CMK (cell line): ENCODE measurements around the gene CBLN3.

Source experiments
- DNase-seq: peaks from one replicate; pipeline ENCODE4 v3.0.0-alpha.2; 2010; ENCODE audit warnings: low read depth

Gene CBLN3

DNA sequence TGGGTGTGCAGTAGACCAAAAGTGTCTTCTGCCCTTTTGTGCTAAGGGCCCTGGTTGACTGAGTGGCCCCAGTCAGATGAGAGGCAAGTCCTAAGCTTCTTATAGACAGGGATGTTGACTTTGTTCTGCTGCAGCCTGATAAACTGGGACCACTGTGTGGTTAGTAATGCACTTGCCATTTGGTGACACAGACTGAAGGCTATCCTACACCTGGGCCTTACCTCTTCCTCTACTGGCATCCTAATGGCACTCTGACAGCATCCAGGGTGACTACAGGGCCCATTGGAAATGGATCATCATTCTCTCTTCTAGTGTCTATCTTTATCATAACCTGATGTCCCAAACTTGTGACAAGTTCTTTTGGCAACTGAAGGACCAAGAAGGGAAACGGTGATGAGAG, 9.8 kb upstream of the CBLN3 start:
- DNase-seq: no peak

DNA sequence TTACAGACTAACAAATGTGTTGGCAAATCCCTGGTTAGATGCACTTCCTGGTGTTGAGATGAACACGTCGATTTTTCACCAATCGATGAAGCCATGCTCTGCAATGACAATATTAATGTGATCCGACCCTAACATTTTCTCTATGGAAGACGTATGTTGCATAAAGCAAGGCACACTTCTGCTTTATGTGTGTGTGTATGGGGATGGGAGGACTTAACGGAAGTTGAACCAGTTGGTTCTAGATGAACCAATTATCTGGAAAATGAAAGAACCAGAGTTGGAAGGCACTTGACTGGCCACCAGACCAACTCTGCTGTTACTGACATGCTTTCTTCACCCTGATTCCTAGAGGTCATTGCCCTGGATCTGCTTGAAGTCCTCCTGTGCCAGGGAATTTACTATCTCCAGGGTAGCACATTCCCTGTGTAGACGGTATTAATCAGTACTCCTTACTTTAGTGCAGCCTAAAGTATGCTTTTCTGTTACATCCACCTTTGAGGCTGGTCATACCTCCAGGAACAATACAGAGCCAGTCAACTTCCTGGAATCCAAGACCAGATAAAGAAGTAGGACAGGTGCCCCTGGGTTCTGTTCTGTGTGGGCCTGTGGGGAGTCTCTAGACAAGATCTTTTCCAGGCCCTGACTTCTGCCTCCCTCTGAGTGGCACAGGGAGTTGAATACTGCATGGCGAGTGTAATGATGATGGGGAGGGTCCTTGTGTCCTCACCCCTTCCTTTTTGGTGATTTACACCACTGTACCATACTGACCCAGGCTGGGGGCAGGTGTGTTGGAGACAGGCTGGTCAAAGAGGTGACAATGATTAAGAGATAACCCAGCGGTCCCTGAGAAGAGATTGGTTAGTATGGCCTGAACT, 9.0 kb upstream of the CBLN3 start:
- DNase-seq: no peak

DNA sequence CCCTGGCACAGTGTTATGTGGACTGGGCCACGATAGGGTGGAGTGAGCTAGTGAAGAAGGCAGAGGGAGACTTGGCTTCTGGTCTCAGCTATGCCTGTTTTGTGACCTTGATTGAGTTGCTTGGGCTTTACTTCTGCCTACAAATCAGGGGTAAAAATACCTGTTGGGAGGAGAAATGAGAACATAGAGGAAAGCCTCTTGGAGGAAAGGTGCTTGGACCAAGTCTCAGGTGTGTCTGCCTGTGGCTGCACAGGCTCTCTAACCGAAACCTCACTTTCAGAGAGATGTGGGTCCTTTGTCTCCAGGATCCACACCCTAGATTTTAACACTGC, 8.2 kb upstream of the CBLN3 start:
- no peak for DNase-seq

DNA sequence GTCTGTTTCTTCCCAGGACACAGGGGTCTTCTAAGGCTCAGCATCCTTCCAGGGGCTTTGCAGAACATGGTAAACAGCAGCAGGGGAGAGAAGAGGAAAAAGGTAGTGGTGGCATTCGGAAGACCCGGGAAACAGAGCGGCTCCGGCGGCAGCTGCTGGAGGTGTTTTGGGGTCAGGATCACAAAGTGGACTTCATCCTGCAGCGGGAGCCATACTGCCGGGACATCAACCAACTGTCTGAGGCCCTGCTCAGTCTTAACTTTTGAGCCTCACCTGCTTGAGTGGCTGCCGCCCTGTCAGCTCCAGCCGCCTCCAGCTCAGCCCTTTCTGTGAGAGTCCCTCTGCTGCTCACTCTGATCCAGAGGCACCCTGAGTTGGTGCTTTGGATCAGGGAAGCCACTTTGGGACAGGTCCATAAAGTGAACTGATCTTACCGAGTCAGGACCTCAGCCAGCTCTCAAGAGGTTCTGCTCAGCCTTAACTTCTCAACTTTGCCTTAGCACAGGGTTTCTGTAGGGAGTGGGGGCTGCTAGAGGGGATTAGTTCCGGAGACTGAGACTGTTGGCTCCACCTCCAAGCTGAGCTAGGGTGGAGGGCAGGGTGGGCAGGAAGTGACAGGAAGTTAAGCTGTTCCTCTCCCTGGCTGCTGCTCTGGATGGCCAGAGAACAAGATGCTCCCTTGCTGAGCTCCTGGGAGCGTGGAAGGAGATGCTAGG, 7.7 kb upstream of the CBLN3 start:
- no peak for DNase-seq

DNA sequence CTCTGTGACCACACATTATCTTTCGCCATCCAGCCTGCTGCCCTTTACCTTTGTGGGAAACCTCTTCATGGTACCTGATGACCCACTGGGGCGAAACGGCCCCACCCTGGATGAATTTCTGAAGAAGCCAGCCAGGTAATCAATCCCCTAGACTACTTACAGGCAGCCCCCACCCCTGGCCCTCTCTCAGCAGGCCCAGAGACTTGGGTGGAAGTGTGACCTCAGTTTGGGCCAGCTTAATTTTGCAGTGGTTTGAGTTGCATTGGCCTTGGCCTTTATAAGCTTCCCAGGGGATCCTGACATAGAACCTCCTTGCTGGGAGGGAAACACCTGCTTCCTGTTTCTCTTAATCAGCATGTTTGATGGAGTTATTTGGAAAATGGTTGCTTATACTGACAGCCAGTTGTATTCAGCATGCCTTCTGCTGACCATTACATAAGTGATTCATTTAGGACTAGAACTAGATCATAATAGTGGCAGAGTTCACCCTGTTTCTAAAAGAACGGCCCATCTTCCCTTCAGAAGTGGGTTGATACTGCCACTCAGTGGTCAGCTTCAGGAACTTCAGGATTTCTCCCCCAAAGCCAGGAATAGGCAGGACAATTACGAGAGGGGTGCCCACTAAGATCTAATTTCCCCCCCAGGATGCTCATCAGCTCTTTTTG, 7.0 kb upstream of the CBLN3 start:
- DNase-seq: no peak

DNA sequence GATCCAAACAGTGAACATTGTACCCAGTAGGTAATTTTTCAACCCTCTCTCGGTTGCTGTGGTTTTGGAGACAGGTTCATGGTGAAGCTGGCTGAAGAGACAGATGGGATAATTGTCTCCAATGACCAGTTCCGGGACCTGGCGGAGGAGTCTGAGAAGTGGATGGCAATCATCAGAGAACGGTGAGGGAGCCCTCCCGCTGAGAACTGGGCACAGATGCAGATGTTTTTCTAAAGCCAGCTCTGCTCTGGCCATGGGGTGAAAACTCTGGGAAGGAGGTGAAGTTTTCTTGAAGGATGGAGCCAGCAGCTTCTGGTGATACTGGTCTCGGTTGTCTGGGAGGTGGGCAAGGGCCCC, 6.5 kb upstream of the CBLN3 start:
- no peak for DNase-seq

DNA sequence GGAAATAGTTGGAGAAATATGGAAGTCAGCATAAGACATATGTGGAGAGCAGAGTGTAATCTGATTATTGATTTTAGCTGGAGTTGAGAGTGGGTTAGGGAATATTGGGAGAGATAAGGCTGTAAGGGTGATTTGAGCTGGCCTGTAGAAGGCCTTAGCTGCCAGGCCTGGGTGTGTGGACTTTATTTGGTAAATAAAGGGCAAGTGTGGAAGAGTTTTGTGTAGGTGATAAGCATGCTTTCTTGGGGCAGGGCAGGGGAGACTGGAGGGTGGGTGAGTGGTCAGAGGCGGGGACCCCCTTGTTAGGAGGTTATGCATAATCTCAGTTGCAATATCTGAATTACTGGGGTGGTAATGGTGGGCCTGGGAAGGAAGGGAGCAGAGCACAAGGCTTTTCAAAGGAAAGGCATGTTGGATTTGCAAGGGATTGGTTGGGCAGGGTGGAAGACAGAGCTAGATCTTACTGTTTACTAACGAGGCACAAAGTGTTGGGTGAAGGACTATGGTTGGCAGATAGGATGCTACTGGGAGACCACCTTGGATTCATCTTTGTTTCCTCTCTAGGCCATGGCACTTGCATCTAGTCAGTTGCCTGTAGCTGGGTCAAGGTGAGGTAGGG, 5.8 kb upstream of the CBLN3 start:
- DNase-seq: no peak

DNA sequence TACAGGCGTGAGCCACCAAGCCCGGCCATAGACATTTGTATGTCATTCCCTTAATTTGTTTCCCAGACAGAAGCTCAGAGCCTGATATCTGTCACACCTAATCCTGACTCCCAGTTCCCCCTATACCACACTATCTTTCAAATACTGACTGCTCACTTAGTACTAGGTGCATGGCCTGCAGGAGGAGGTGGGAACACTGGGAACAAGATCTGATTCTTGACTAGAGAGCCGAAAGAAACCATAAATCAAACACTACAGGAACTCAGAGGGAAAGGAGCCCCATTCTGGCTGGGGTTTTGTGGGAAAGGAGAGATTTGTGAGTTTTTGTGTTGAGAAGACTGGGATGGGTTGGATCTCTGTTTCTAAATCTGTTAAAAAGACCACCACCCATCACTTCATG, 5.2 kb upstream of the CBLN3 start:
- no peak for DNase-seq

DNA sequence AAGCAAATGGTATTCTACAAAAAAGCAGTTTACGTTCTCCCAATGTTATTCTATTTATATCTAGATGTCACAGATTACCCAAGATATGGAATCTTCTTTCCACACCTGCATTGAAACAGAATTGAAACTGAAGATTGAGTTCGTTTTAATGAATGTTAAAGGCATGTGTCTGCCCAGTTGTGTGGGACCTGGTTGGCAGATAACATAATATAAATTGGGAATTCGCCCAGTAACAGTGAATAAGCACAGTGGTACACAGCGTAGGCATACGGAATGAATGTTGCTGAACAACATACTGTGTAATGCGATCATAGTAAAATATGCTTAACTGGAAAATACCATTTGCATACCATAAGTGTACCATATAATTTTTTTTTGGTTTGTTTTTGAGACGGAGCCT, 4.6 kb upstream of the CBLN3 start:
- no peak for DNase-seq

DNA sequence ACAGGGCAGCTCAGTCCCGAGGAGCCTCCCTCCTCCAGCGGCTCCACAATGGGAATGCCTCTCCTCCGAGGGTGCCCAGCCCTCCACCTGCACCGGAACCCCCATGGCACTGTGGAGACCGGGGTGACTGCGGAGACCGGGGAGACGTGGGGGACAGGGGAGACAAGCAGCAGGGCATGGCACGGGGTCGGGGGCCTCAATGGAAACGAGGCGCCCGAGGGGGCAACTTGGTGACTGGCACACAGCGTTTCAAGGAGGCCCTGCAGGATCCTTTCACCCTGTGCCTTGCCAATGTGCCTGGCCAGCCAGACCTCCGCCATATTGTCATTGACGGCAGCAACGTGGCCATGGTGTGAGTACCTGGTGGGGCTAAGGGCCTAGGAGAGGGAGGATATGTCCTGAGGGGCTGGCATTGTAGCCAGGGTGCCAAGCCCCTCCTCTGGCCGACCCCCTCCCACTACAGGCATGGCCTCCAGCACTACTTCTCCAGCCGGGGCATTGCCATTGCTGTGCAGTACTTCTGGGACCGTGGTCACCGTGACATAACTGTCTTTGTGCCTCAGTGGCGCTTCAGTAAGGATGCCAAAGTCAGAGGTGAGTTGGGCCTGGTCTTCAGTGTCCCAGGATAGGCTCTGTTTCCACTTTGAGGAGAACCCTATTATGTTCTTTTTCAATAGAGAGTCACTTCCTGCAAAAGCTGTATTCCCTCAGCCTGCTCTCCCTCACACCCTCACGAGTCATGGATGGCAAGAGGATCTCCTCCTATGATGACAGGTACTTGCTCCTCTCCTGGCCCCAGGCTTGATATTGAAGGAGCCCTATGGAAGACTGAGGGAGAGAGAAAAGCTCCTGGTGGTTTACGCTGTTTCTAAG, 3.0 kb upstream of the CBLN3 start:
- no peak for DNase-seq

DNA sequence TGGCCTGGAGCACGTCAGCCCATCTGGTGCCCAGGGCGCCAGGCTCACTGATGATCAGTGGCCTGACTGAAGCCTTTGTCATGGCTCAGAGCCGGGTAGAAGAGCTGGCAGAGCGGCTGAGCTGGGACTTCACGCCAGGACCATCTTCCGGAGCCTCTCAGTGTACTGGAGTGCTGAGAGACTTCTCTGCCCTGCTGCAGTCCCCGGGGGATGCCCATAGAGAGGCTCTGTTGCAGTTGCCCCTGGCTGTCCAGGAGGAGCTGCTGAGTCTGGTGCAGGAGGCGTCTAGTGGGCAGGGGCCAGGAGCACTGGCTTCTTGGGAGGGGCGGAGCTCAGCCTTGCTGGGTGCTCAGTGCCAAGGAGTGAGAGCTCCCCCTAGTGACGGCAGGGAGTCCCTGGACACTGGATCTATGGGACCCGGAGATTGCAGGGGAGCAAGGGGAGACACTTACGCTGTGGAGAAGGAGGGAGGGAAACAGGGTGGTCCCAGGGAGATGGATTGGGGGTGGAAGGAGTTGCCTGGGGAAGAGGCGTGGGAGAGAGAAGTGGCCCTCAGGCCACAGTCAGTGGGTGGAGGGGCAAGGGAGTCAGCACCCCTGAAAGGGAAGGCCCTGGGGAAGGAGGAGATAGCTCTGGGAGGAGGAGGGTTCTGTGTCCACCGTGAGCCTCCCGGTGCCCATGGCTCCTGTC, 2.2 kb upstream of the CBLN3 start:
- DNase-seq: peak; percentile 82

DNA sequence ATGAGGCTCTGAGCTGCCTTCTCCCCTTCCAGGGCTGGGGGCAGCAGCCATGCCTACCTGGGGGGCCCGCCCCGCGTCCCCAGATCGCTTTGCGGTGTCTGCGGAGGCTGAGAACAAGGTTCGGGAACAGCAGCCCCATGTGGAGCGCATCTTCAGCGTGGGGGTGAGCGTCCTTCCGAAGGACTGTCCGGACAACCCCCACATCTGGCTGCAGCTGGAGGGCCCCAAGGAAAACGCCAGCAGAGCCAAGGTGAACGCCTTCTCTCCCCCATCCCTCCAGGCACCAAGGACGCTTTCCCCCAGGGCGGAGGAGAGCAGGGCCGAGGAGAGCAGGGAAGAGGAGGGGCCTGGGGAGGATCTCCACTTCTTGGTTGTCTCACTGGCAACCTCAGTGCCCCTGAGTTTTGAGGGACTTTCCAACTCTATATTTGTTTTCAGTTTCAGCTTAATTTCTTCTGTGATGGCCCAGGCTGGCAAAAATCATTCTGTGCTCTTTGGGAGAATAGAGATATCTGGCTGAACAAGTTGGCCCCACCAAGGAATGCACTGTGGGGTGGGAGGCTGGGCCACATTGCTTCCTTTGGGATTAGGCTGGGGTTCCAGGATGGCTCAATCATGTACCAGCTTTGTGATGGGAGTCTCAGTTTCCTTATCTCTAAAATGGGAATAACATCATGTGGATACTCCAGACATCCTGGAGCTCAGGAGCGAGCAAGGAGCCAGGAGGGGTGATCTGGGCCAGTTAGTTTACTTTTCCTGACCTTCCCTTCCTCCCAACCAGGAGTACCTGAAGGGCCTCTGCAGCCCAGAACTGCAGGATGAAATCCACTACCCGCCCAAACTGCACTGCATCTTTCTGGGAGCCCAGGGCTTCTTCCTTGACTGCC, 1.5 kb upstream of the CBLN3 start:
- no peak for DNase-seq

DNA sequence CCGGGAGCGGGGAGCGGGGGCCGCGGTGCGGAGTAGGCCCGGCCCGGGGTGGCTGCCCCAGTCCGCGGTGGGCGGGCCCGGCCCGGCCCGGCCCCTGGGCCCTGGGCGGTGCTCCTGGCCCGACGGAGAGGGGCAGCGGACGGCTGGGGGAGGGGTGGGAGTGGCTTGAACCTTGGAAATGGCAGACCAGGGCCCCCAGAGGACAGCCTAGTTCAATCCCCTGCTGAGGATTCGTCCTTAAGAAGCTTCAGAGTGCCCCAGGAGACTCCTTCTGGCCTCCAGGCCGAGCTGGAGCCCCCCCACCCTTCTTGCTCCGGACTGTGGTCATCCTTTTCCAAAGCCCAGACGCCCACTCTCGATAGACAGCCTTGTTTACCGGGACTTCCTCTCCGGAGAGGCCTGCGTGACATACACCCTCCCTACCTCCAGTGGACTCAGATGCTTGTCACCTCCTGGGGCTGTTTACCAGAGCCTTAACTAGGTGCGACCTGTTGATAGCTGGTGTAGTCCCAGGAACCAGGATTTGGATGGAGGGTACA, 744 bp upstream of the CBLN3 start:
- peak; percentile 62 for DNase-seq

DNA sequence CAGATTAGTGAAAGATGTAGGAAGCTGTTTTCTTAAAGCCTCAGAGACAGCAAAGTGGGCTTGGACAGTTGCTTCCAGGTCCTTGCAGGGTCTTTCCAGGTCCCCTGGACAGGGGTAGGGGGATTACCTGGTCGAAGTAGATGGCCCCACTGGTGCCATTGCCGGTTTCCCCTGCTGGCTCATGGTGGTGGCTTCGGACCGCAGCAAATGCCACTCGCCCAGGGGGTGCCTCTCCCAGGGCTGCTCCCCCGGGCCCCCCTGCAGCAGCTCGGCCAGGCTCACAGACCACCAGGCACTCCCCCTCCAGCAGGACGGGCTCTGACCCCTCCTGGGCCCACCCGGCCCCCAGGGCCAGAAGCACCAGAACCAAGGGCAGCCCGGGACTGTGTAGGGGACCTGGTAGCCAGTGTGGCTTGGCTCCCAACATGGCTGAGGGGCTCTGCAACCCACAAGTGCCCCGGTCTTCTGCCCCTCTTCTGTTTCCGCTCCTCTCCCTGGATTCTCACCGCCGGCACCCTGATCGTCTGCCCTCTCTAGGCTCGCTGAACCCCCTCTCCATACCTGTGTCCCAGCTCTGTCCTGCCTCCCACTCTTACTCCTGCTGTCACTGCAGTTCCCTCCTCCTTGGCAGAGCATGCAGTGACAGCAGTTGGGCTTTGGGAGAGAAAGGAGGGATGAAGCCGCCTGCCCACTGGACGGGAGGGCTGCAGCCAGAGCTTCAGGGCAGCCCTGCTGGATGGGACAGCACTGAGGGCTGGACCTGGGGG, 657 bp downstream of the CBLN3 start:
- DNase-seq: no peak

DNA sequence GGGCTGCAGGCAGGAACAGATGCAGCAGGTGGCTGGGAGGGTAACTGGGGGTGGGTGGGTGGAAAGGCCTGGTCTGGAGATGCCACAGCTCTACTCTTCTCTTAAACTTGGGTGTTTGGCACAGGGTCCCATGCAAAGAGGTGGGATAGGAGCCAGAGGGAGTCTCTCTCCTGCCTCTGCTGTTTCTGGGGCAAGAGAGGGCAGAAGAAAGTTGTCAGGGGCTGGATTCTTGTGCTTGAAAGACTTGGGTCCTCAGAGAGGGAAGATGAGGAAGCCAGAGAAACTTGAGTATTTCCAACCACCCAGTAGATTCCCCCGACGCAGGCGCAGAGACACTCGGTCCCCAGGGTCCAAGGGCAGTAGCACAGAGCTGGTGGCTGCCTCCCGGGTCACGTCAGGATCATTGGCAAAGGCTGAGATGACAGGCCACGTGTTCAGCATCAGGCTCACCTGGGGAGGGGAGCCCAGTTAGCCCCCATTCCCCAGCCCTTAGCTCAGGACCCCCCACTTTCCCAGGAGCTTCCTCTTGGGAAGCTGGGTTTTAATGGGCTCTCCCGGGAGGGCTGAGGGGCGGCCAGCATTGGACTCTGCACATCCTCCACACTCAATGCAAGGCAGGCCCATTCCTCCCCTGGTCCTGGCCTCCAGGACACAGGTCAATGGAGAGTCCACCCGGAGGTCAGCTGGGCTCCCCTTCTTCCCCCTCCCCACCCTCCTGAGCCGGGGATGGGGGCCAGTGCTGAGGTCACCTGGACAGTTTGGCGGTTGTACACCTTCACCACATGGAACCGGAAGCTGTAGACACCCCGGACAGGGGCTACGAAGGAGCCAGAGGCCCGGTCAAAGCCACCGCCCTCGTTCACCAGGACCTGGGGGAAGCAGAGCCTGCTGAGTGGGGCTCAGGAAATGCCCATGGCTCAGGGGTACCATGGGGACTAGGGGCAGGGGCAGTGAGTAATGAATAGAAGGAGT, 1.6 kb downstream of the CBLN3 start:
- no peak for DNase-seq

DNA sequence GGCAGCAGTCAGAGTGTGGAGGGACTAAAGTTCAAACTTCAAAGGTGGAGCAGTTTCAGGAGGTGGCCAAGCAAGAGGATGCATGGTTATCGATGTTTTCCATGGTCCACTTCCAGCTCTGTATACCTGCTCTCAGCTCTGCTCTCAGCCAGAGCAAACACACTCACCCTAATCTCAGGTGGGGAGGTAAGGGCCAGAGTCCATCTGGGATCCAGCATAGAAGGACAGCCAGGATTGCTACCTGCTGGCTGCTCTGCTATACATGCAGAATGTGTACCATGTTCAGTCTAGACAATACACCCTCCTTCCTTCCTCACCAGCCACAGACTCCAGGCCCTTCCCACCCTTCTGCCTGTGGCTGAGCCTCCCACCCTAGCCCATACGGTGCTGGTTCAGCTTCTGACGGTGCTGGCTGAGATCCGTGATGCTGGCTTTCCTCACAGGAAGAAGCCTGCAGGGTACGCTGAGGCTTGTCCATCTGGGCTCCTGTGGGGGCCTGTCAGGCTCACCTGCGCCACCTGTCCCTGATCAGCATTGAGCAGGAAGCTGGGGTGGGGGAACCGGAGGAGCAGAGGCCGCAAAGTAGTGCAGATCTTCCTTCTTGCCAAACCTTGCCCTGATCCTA, 2.4 kb downstream of the CBLN3 start:
- no peak for DNase-seq

DNA sequence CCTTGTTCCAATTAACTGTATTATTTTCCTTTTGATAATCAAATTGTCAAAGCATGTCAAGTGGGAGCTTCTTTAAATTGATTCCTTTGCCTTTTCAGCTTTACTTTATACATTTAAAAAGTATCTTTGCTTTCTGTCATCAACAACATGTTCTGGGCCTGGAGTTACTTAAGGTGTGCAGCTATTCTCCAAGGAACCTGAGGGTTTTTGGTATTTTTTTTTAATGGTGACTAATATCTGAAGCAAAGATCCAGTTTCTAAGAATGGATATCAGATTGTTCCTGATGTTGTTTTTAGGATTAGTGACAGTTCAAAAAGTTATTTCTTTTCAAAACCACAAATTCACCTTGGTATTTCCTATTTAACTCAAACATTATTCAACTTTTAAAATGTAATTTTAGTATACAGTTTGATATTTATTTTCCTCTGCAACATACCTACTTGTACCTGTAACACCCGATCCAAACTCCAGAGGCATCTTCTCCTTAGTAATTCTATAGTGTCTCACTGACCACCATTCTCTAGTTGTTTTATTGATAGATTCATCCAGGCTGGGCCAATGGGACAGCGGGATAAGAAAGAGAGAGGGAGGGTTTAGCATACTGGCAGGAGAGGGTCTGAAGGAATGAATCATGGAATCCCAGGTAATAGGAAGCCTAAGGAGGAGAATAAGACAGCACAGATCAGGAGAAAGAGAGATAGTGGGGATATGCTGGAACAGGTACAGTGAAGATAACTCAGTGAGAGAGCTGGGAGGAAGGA, 3.1 kb downstream of the CBLN3 start:
- DNase-seq: no peak
